ENCODE measurements around the gene STON2.
"Not testable (repeated sequence)": the region's sequence is repeated elsewhere in the genome, so short reads cannot be mapped to it uniquely, and the experiment has no call there.

STON2 gene

GRCh38 chr14:81223788-81224187, 176.3 kb downstream of the STON2 start:
- DNase-seq (ENCODE audit: low read depth in 2 of 2) = not testable (repeated sequence)

- no peak for DNase-seq (ENCODE audit: low read depth in 2 of 2)
These were observed 177.4 kb downstream of the STON2 start for GRCh38 chr14:81222691-81223090.

GRCh38 chr14:81222126-81222525, 178.0 kb downstream of the STON2 start:
- no peak for DNase-seq (ENCODE audit: low read depth in 2 of 2)

GRCh38 chr14:81221579-81222102, 178.5 kb downstream of the STON2 start:
- no peak for DNase-seq (ENCODE audit: low read depth in 2 of 2)

- DNase-seq (ENCODE audit: low read depth in 2 of 2) = peak; percentile 86 to 89
These were observed 179.1 kb downstream of the STON2 start, which contains the start of gene GTF2A1 for GRCh38 chr14:81220830-81221578. Gene GTF2A1 (minus strand): TSS chr14:81220959. CDS start chr14:81220518, 441 bp downstream.

GRCh38 chr14:81220580-81220829, 179.6 kb downstream of the STON2 start:
- no peak for DNase-seq (ENCODE audit: low read depth in 2 of 2)

GRCh38 chr14:81219759-81220579, 180.2 kb downstream of the STON2 start:
- DNase-seq (ENCODE audit: low read depth in 2 of 2) = peak in 1 of 2 donors; percentile 13

- peak; percentile 64 to 76 for DNase-seq (ENCODE audit: low read depth in 2 of 2)
These were observed 180.8 kb downstream of the STON2 start for GRCh38 chr14:81219210-81219758.

GRCh38 chr14:81211844-81212243, 188.3 kb downstream of the STON2 start:
- DNase-seq (ENCODE audit: low read depth in 2 of 2) = no peak
